Stimulated activated CD8-positive, alpha-beta memory T cell treated with anti-CD3 and anti-CD28 coated beads, Interleukin-12 subunit alpha, Interleukin-12 subunit beta, amount 100 ng/mL, for 1 hour (primary cell): ENCODE measurements around the gene OR5W2.
"Not testable (repeated sequence)": the region's sequence is repeated elsewhere in the genome, so short reads cannot be mapped to it uniquely, and the experiment has no call there.

Source experiments
- DNase-seq: peaks from one replicate; pipeline ENCODE4 v3.0.0-alpha.2; 2020; ENCODE audit warnings: low read depth

The OR5W2 gene

GRCh38 chr11:55914482-55914881, at the start of gene OR5W2:
Gene OR5W2 (minus strand): TSS chr11:55914582. CDS start chr11:55914582, 0 bp downstream.
- DNase-seq = no peak

DNA sequence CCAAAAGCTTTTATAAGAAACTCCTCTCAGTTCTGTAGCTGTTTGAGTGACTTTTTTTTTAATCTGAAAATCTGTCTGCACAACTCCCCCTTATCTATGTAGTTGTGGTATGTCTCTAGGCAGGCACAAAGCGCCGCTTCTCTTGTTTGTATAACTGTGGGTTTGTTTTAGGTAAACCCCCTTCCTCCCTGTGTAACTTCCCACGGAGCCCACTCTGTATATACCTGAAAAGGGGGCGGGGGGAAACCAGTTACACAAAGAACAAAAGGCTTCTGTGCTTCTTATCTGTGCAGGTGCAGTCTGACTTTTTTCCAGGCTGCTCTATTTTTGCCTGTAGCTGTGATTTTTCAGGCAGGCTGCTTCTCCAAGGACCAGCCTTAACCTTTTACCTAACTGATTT, 42.1 kb upstream of the OR5W2 start:
- DNase-seq = no peak

- DNase-seq = no peak
Observed at GRCh38 chr11:55949330-55949729, 34.9 kb upstream of the OR5W2 start.

GRCh38 chr11:55942785-55943392, 28.5 kb upstream of the OR5W2 start:
- DNase-seq = no peak

DNA sequence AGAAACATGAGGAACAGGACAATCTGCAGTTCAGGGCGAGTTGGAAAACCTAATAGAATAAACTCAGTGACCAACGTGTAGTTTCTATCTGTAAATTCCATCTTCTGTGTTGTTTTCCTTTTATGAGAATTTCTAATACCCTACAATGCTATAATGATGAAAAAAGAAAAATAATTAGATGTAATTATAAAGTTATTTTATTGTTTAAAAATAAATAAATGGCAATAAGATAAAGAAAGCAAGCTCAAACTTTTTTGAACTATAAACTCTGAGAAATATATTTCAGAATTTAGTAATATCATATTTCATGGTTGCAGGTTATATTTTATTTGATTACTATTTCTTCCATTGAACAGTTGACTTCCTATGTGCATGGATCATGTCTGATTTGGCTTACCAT, 21.9 kb upstream of the OR5W2 start, which contains the start of gene OR5I1:
Gene OR5I1 (minus strand): TSS at position 101 of the 400 bp plus-strand sequence. CDS start 0 bp downstream, at position 101.
- DNase-seq = no peak

GRCh38 chr11:55920537-55920936, 6.2 kb upstream of the OR5W2 start:
- no peak for DNase-seq

DNA sequence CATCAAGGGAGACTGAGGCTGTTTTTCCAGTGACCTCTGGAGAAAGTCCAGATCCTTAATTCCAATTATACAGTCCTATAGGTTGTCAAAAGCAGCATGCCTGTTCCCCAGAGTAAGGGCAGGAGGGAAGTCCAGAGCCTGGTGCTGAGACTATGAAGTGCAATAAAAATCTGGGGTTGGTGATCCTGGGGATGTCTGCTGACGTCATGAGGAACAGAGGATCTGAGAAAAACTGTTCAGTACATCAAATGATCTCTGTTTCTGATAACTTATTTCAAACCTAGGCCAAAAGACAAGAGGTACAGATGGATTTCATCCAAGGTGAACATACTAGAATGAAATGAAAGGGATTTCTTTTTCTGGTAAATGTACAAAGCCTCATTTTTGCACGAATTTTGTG, 12.1 kb downstream of the OR5W2 start:
- no peak for DNase-seq

DNA sequence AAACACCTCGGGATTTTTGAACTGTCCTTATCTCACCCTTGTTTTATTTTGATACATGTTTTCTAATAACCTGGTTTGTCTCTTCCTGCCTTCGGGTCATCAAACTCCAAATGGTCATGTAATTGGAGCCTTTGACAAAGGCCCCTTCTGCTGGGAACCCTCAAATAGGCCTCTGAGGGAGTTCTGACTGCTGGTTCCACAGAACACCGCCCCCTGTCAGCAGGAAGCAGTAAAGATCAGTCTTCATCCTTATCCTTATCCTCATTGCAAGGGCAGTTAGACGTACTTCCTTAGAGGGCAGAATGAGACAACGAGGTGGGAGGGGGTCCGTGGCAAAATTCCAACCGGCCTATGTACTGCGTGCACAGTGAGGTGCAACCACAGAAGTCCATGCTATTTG, 19.2 kb downstream of the OR5W2 start:
- no peak for DNase-seq

- not testable (repeated sequence) for DNase-seq
Observed at GRCh38 chr11:55885481-55885880, 28.9 kb downstream of the OR5W2 start.

GRCh38 chr11:55884995-55885394, 29.4 kb downstream of the OR5W2 start:
- not testable (repeated sequence) for DNase-seq

DNA sequence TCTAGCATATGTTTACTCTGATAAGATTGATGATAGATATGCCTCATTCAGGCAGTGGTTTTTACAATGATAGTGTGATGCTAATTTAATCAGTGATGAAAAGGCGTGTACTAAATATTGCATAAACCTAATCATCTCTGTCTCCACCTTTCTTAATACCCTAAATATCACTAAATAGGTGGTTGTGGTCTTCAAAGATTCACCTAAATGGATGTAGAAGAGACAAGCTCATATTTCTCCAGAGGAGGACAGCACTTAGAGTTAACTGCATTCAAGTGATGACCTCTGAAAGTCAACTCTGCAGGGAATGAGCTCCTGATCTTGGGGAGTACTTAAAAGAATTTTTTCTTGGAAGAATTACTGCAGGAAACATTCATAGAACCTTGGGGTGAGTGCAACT, 31.4 kb downstream of the OR5W2 start, which contains the start of gene TRIM51:
Gene TRIM51 (plus strand): TSS at position 301 of the 400 bp plus-strand sequence. CDS start 2,132 bp downstream, outside the sequence.
- not testable (repeated sequence) for DNase-seq

DNA sequence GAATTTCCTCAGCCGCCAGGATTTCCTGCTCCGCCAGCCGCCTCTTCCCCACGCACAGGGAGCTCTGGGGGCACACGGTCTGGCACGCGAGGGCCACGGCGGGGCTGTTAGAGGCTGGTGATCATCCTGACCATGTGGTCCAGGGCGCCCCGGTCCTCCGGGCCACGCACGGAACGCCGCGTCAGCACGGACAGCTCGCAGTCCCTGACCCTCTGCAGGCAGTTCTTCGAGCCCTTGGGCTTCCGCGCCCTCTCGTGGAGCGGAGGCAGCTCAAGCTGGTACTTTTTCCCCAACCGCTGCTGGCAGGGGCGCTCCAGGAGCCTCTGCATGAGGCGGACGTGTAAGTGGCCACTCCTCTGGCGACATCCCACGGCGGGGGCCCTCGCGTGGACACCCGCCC, 41.2 kb downstream of the OR5W2 start:
- DNase-seq = not testable (repeated sequence)

DNA sequence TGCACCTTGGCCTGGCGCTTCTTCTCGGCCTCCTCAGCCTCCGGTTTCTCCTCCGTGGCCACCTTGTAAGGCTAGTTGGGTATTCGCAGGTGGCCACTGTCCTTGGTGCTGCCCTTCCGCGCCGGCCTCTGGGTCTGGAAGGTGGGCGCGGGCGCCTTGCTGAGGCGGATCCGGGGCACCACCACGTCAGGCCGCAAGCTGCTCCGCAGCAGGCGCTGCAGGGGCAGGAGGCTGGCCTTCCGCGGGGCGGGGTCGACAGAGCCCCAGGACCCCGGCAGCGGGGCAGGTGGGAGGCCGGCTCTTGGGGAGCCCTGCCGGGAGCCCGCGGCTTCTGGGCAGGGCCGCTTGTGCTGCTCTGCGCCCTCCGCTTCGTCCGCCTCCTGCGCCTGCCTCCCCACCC, 41.7 kb downstream of the OR5W2 start:
- not testable (repeated sequence) for DNase-seq

DNA sequence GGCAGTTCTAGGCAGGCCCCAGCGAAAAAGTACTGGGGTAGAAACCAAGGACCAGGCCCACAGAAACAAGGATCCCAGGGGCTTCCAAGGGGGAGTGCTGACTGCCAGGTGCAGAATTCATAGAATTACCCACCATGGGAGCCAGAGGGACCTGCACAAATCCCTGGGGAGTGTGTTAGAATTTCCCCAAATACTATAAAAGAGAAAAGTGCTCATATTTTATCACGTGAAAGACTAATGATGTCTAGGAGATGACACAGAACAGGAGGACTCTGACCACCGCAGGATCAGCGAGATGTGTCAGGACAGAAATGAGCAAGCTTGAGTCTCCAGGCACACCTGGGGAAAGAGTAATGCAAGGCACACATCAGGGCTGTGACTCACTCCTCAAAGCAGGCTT, 47.0 kb downstream of the OR5W2 start:
- not testable (repeated sequence) for DNase-seq
